ENCODE measurements around the gene ATP6V0B.

Gene ATP6V0B

DNA sequence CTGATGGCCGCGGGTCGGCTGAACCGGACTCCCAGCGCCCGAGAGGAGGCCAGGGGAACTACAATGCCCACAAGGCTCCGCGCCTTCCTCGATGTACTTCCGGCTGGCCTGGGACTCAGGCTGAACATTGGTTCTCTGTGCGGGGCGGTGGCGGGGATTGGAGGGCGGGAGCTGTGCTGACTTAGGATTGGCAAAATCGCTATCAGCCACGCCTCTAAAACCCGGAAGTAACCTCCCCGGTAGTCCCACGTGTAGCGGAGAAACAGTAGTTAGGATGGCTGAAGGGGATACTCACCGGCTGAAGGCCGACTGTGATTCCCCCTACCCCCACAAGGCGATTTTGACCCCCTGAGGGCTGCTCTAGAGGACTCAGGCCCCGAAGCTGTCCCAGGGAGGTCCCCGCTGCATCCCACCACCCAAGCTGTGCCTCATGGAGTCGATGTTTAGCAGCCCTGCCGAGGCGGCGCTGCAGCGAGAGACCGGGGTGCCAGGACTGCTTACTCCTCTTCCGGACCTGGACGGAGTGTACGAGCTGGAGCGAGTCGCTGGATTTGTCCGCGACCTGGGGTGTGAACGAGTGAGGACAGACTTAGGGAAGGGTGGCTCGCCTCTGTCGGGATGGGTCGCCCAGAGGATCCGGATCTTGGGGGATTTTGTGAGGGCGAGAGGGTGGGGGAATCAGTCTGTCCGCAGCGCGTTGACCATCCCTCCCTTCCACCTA, 4.9 kb upstream of the ATP6V0B start, which contains the start of gene DPH2:
DPH2 (plus strand) TSS at position 265 of the 721 bp plus-strand sequence; CDS start at position 431, 166 bp downstream.
- peak; percentile 95 for DNase-seq (ENCODE audit: low read depth, low spot score)

DNA sequence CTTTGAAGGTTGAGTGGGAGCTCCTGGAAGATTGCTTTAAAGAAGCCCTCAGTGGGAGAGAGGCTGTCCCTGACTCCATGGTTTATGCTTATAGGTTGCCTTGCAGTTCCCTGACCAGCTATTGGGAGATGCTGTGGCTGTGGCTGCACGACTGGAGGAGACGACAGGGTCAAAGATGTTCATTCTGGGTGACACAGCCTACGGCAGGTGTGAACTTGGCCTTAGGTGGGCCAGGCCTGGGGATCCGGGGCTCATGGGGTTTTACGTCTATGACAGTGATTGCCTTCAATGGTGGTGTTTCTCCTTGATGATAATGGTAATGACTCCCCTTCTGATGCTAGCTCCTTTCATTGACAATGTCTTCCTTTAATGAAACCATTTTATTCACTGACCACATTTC, 4.3 kb upstream of the ATP6V0B start:
- no peak for DNase-seq (ENCODE audit: low read depth, low spot score)

DNA sequence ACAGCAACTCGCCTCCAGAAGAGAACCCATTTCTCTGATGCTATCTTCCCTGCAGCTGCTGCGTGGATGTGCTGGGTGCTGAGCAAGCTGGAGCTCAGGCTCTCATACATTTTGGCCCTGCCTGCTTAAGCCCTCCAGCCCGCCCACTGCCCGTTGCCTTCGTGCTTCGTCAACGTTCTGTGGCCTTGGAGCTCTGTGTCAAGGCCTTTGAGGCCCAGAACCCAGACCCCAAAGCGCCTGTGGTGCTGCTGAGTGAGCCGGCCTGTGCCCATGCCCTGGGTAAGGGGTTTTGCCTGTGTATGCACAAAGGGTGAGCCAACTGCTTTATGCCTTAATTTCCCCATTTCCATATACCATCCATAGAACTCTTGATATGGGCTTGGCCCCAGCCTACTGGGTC, 3.8 kb upstream of the ATP6V0B start:
- DNase-seq (ENCODE audit: low read depth, low spot score) = no peak

DNA sequence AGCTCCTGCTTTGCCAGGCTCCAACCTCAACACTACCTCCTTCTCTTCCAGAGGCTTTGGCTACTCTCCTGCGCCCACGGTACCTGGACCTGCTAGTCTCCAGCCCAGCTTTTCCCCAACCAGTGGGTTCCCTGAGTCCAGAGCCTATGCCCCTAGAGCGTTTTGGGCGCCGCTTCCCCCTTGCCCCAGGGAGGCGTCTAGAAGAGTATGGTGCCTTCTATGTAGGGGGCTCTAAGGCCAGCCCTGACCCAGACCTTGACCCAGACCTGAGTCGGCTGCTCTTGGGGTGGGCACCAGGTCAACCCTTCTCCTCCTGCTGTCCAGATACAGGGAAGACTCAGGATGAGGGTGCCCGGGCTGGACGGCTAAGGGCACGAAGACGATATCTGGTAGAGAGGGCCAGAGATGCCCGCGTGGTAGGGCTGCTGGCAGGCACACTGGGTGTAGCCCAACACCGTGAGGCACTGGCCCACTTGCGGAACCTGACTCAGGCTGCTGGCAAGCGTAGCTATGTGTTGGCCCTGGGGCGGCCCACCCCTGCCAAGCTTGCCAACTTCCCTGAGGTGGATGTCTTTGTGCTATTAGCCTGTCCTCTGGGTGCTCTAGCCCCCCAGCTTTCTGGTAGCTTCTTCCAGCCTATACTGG, 3.3 kb upstream of the ATP6V0B start:
- no peak for DNase-seq (ENCODE audit: low read depth, low spot score)

- DNase-seq (ENCODE audit: low read depth, low spot score) = no peak
Observed at GRCh38 chr1:43973981-43974442, 748 bp upstream of the ATP6V0B start.

DNA sequence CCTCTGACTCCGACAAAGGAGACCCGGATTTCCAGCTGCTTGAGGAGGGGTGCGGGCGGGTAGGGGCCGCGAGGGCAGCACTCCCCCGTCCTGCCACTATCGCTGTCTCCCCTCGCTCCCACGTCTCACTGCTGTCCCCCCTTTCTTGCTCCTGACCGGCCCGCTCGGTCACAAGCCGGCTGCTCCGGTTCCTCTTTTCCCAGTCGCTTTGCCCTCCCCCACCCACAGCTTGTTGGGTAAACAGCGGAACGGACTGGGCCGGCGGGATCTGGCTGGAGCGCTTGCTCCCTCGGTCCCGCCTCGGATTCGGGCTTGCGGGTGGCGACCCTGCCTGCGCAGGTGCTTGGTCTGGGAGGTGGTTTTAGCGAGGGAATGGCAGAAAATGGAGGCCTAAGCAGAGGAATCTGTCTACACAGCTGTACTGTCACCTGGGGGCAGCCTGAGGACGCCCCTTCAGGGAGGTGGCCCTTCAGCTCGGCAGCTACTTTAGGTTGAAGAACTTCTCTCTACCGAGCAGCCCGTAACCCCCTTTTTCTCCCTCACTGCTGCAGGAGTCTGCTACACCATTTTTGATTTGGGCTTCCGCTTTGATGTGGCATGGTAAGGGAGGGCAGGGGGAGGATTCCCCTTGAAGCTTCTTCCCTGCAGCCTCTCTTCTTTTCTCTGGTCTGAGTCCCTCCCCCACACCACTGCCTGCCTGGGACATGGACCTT, 645 bp downstream of the ATP6V0B start:
- DNase-seq (ENCODE audit: low read depth, low spot score) = no peak

GRCh38 chr1:43976045-43976444, 1.3 kb downstream of the ATP6V0B start:
- no peak for DNase-seq (ENCODE audit: low read depth, low spot score)

DNA sequence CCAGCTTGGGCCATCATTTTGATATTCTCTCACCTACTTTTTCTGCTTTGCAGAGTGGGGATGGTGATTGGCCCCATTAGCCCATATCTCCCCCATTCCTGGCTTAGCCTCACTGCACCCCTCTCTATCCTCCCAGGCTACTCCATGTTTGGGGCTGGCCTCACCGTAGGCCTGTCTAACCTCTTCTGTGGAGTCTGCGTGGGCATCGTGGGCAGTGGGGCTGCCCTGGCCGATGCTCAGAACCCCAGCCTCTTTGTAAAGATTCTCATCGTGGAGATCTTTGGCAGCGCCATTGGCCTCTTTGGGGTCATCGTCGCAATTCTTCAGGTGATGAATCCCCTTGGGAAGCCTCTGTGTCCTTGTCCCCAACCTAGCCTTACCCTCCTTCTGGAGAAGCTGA, 2.1 kb downstream of the ATP6V0B start:
- DNase-seq (ENCODE audit: low read depth, low spot score) = no peak

DNA sequence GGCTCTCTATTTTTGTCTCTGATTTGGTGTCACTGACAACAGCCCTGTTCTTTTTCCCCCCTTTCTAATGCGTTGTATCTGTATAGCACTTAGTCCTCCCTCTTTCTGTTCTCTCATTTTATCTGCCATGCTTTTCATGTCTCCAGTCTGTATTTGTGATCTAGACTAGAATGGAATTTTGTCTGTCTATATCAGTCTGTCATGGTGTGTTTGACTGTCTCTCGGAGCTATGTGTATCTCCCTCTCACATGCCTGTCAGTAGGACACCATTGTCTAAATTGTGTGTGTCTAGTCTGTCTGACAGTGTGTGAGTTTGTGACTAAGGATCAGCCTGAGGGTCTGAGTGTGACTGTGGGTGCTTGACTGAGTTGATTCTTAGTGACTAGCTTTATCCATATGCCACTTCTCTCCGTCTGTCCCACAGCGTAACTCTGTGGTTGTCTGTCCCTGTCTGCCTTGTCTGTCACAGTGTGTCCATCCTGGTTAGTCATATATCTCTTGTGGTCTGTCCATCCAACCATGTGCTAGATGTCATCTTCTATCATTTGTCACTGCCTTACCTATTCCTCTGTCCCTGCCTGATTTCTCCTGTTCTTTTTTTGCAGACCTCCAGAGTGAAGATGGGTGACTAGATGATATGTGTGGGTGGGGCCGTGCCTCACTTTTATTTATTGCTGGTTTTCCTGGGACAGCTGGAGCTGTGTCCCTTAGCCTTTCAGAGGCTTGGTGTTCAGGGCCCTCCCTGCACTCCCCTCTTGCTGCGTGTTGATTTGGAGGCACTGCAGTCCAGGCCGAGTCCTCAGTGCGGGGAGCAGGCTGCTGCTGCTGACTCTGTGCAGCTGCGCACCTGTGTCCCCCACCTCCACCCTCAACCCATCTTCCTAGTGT, 2.9 kb downstream of the ATP6V0B start:
- no peak for DNase-seq (ENCODE audit: low read depth, low spot score)

DNA sequence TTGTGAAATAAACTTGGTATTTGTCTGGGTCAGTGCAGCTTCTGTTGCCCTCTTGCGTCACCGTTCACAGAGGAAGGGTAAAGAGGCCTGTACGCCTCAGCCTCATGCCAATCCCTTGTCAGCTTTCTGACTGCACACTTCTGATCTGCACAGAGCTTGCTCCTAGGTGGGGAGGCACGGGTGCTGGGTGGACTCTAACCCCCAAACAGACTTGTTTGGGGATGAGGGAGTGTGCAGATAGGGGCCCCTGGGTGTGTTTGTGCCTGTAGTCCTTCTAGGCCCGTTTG, 3.4 kb downstream of the ATP6V0B start:
- DNase-seq (ENCODE audit: low read depth, low spot score) = no peak

- no peak for DNase-seq (ENCODE audit: low read depth, low spot score)
Observed at GRCh38 chr1:43978551-43979260, 3.9 kb downstream of the ATP6V0B start, which contains the start of gene B4GALT2. TSS of gene B4GALT2 (plus strand) at chr1:43979210. CDS start at chr1:43981161, 1,951 bp downstream.

- no peak for DNase-seq (ENCODE audit: low read depth, low spot score)
Observed at GRCh38 chr1:43979261-43979527, 4.4 kb downstream of the ATP6V0B start.

DNA sequence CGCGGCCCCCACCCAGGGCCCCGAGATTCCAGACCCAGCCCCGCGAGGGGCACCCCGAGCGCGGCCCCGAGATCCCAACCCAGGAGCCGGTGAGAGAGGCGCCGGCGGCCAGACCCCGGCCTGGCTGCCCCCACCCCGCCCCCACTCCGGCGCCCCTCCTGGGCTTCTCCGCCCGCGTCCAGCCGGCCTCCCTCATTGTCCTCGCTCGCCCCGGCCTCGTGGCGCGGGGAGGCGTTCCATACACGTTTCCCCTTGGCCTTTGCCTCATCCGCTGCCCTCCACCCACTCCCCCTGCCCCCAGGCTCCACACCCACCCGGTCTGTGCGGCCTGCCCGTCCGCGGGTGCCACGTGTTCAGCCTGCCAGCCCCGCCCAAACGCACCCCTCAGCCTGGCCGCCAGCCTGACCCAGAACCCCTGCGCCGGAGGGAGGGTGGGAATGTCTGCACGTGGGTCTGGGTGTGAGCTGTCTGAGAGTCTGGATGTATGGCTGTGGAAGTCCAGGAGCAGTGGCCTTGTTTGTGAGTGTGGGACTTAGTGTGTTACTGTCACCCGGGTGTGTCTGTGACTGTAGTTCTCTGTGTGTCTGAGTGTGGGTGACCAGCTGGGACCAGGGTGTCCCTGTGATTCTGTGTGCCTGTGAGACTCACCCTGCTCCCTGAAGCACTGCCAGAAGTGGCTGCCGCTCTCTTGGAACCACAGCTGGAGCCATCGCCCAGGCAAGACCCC, 4.9 kb downstream of the ATP6V0B start:
- no peak for DNase-seq (ENCODE audit: low read depth, low spot score)

- no peak for DNase-seq (ENCODE audit: low read depth, low spot score)
Observed at GRCh38 chr1:43980255-43981134, 5.7 kb downstream of the ATP6V0B start.

GRCh38 chr1:43981135-43981491, 6.4 kb downstream of the ATP6V0B start:
- DNase-seq (ENCODE audit: low read depth, low spot score) = no peak

DNA sequence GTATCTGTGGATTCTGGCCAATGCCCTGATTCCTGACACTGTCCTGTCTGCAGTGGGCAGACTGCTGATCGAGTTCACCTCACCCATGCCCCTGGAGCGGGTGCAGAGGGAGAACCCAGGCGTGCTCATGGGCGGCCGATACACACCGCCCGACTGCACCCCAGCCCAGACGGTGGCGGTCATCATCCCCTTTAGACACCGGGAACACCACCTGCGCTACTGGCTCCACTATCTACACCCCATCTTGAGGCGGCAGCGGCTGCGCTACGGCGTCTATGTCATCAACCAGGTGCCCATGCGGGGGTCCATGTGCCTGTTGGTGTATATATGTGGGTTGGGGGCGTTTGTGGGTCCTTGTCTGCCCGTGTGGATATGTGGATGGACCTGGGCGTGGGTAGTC, 6.9 kb downstream of the ATP6V0B start:
- no peak for DNase-seq (ENCODE audit: low read depth, low spot score)

DNA sequence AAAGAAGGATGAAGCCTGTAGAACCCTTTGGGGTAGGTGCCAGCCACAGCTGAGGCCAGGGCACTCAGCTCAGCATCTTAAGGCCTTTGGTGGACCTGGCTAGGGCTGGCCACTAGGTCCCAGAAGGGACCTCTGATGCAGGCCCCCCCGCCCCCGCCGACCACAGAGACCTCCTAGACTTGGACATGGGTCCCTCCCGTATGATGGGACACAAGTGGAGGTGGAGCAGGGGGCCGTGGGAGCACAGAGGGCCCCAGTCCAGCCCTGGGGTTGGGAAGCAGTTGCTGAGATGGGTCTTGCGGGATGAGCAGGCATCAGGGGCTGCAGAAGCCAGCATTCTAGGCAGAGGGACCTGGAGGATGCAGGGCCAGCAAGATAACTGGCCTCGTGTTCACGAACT, 7.5 kb downstream of the ATP6V0B start:
- no peak for DNase-seq (ENCODE audit: low read depth, low spot score)

DNA sequence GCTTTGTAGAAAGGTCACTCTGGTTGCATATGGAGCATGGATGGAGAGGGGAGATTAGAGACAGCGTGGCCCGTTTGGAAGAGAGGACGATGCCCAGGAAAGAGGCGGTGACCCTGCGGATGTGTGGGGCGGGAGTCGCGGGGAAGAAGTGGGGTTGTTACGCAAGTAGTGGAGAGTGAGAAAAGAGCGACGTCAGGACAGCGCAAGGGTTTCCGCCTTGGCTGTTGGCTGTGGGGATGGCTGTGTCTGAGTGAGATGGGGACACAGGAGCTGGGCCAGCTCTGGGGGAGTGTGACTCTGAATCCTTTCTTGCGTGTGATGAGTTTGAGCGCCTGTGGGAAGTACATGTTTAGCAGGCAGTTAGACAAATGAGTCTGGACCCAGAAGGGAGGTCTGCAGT, 8.0 kb downstream of the ATP6V0B start:
- DNase-seq (ENCODE audit: low read depth, low spot score) = no peak

- DNase-seq (ENCODE audit: low read depth, low spot score) = no peak
Observed at GRCh38 chr1:43983253-43983899, 8.6 kb downstream of the ATP6V0B start.
